HEK293 (cell line): Measurements from ENCODE around the gene C14orf119.

Source experiments
- CTCF ChIA-PET: fragments of 350-600 bp; formaldehyde crosslinking; extraction: SDS; loops from one replicate; lab custom pipeline; 2021; ENCODE audit warnings: antibody characterized with exemption; lab: Yijun Ruan, JAX
- POLR2A ChIA-PET: fragments of 300-600 bp; formaldehyde crosslinking; extraction: SDS; loops from one replicate; lab custom pipeline; 2020; ENCODE audit warnings: antibody characterized with exemption, inconsistent platforms; lab: Yijun Ruan, JAX
- H3K27ac ChIP-seq: fragments of 200-500 bp; sonication (Bioruptor generic); 2 replicates; pipeline ENCODE4 v1.5.1; 2014; ENCODE audit warnings: low read depth, low read length, control low read depth, inconsistent platforms; ENCODE audit errors: extremely low read depth
- H3K36me3 ChIP-seq, 2 experiments: fragments of 200-500 bp in 1 of 2; sonication (Bioruptor generic) in 1 of 2; 1 replicate in 1 of 2; 2 replicates in 1 of 2; pipeline ENCODE4 v1.5.1; 2014 to 2017; ENCODE audit warnings: inconsistent platforms in 2 of 2, low read length in 2 of 2; ENCODE audit not compliant: control insufficient read depth in 2 of 2, insufficient read depth in 1 of 2
- H3K4me1 ChIP-seq: fragments of 200-500 bp; sonication (Bioruptor generic); 2 replicates; pipeline ENCODE4 v1.5.1; 2014; ENCODE audit warnings: mild to moderate bottlenecking, low read length, inconsistent platforms; ENCODE audit not compliant: control insufficient read depth, insufficient read depth
- H3K4me3 ChIP-seq: 2 replicates; pipeline ENCODE4 v1.5.1; 2011; ENCODE audit warnings: low read depth, mild to moderate bottlenecking, control low read depth, low read length, moderate library complexity
- H3K9me3 ChIP-seq: fragments of 200-500 bp; sonication (Bioruptor generic); 2 replicates; pipeline ENCODE4 v1.5.1; 2014; ENCODE audit warnings: low read depth, low read length, inconsistent platforms; ENCODE audit not compliant: control insufficient read depth, insufficient read depth
- GLIS1 ChIP-seq: fragments of 450-650 bp; formaldehyde crosslinking; IDR thresholded peaks from 2 replicates; pipeline ENCODE4 v1.5.1; 2016; ENCODE audit warnings: missing biosample characterization, missing genetic modification characterization
- INSM2 ChIP-seq: fragments of 450-650 bp; formaldehyde crosslinking; IDR thresholded peaks from 2 replicates; pipeline ENCODE4 v1.5.1; 2016; ENCODE audit warnings: missing biosample characterization, missing genetic modification characterization
- KLF1 ChIP-seq: fragments of 450-650 bp; formaldehyde crosslinking; IDR thresholded peaks from 2 replicates; pipeline ENCODE4 v1.5.1; 2016; ENCODE audit warnings: missing biosample characterization, missing genetic modification characterization
- PATZ1 ChIP-seq: fragments of 450-650 bp; formaldehyde crosslinking; IDR thresholded peaks from 2 replicates; pipeline ENCODE4 v1.5.1; 2016; ENCODE audit warnings: missing biosample characterization, missing genetic modification characterization
- TCF7L2 ChIP-seq: IDR thresholded peaks from 2 replicates; pipeline ENCODE4 v1.6.1; 2011; ENCODE audit warnings: low read depth, mild to moderate bottlenecking, inconsistent platforms, low read length, moderate library complexity, borderline replicate concordance
- ZBTB1 ChIP-seq: fragments of 450-650 bp; formaldehyde crosslinking; IDR thresholded peaks from 2 replicates; pipeline ENCODE4 v1.5.1; 2016; ENCODE audit warnings: missing biosample characterization, missing genetic modification characterization
- ZBTB48 ChIP-seq: fragments of 450-650 bp; formaldehyde crosslinking; IDR thresholded peaks from 2 replicates; pipeline ENCODE4 v1.5.1; 2016; ENCODE audit warnings: missing biosample characterization, missing genetic modification characterization
- ZBTB8A ChIP-seq: fragments of 450-650 bp; formaldehyde crosslinking; IDR thresholded peaks from 2 replicates; pipeline ENCODE4 v1.5.1; 2016; ENCODE audit warnings: missing biosample characterization, missing genetic modification characterization
- ZFHX2 ChIP-seq: fragments of 450-650 bp; formaldehyde crosslinking; conservative IDR thresholded peaks from 2 replicates; pipeline ENCODE4 v1.5.1; 2016; ENCODE audit warnings: missing biosample characterization, missing genetic modification characterization
- ZNF121 ChIP-seq: fragments of 450-650 bp; formaldehyde crosslinking; IDR thresholded peaks from 2 replicates; pipeline ENCODE4 v1.5.1; 2016; ENCODE audit warnings: missing biosample characterization, missing genetic modification characterization
- ZNF138 ChIP-seq: fragments of 450-650 bp; formaldehyde crosslinking; IDR thresholded peaks from 2 replicates; pipeline ENCODE4 v1.5.1; 2016; ENCODE audit warnings: missing biosample characterization, missing genetic modification characterization, borderline replicate concordance
- ZNF174 ChIP-seq: fragments of 450-650 bp; formaldehyde crosslinking; IDR thresholded peaks from 2 replicates; pipeline ENCODE4 v1.5.0; 2017; ENCODE audit warnings: missing biosample characterization, mild to moderate bottlenecking, missing genetic modification characterization
- ZNF2 ChIP-seq: fragments of 450-650 bp; formaldehyde crosslinking; IDR thresholded peaks from 2 replicates; pipeline ENCODE4 v1.5.1; 2016; ENCODE audit warnings: missing biosample characterization, missing genetic modification characterization
- ZNF202 ChIP-seq: fragments of 450-650 bp; formaldehyde crosslinking; IDR thresholded peaks from 2 replicates; pipeline ENCODE4 v1.5.1; 2016; ENCODE audit warnings: missing biosample characterization, missing genetic modification characterization, borderline replicate concordance
- ZNF26 ChIP-seq: fragments of 450-650 bp; formaldehyde crosslinking; IDR thresholded peaks from 2 replicates; pipeline ENCODE4 v1.5.1; 2016; ENCODE audit warnings: missing biosample characterization, missing genetic modification characterization
- ZNF335 ChIP-seq: fragments of 450-650 bp; formaldehyde crosslinking; conservative IDR thresholded peaks from 2 replicates; pipeline ENCODE4 v1.5.1; 2016; ENCODE audit warnings: missing biosample characterization, missing genetic modification characterization
- ZNF404 ChIP-seq: fragments of 450-650 bp; formaldehyde crosslinking; IDR thresholded peaks from 2 replicates; pipeline ENCODE4 v1.5.1; 2017; ENCODE audit warnings: missing biosample characterization, missing genetic modification characterization
- ZNF510 ChIP-seq: fragments of 450-650 bp; formaldehyde crosslinking; IDR thresholded peaks from 2 replicates; pipeline ENCODE4 v1.5.1; 2018; ENCODE audit warnings: mild to moderate bottlenecking, missing genetic modification characterization, missing biosample characterization; ENCODE audit not compliant: insufficient replicate concordance
- ZNF585B ChIP-seq: fragments of 450-650 bp; formaldehyde crosslinking; IDR thresholded peaks from 2 replicates; pipeline ENCODE4 v1.5.1; 2016; ENCODE audit warnings: missing biosample characterization, missing genetic modification characterization
- ZNF701 ChIP-seq: fragments of 450-650 bp; formaldehyde crosslinking; IDR thresholded peaks from 2 replicates; pipeline ENCODE4 v1.5.1; 2016; ENCODE audit warnings: missing biosample characterization, missing genetic modification characterization
- ZNF747 ChIP-seq: fragments of 450-650 bp; formaldehyde crosslinking; IDR thresholded peaks from 2 replicates; pipeline ENCODE4 v1.5.1; 2016; ENCODE audit warnings: missing biosample characterization, missing genetic modification characterization
- ZSCAN4 ChIP-seq: fragments of 450-650 bp; formaldehyde crosslinking; IDR thresholded peaks from 2 replicates; pipeline ENCODE4 v1.5.1; 2017; ENCODE audit warnings: missing biosample characterization, missing genetic modification characterization

The C14orf119 gene

GRCh38 chr14:23118506-23119362, 23.4 kb downstream of the C14orf119 start, which contains the start of gene CEBPE:
Gene CEBPE (minus strand): TSS chr14:23119255. CDS start chr14:23119091, 164 bp downstream.
- POLR2A ChIA-PET: no interaction called here
- Histone ChIP-seq H3K4me1 (no peaks in the 10 kb centered on the region; the same call in 1 of the 2 replicates), H3K36me3 (no peaks in the 10 kb centered on the region), H3K27ac (no peak within 1 kb of the TSS), H3K9me3 (no peaks in the 10 kb centered on the region), H3K4me3 (no peak within 1 kb of the TSS)
- TF ChIP-seq GLIS1: no peak
- TF ChIP-seq ZNF2: no peak
- no peak for TF ChIP-seq ZNF121
- TF ChIP-seq TCF7L2: no peak
- no peak for TF ChIP-seq ZNF404 (tag by site-specific recombination)
- no peak for TF ChIP-seq ZNF202 (tag by site-specific recombination)
- no peak for TF ChIP-seq ZBTB1
- no peak for TF ChIP-seq PATZ1
- no peak for TF ChIP-seq ZBTB48 (tag by site-specific recombination)
- TF ChIP-seq ZBTB8A (tag by site-specific recombination): no peak
- TF ChIP-seq ZNF510 (tag by site-specific recombination): no peak
- TF ChIP-seq ZNF26 (tag by site-specific recombination): no peak
- TF ChIP-seq ZSCAN4 (tag by site-specific recombination): no peak
- CTCF ChIA-PET: interaction anchor here (1.1 to 11.2 kb wide), 5 partner anchors 24 to 124 kb away, joined by 4 to 424 read pairs (median 6); partner anchors contain the start of genes ACIN1, C14orf119 and SLC7A8

- H3K36me3 ChIP-seq: no peaks in the 10 kb centered on the region
- no peak overlapping the region for H3K27ac ChIP-seq
- no peaks in the 10 kb centered on the region; the same call in 1 of the 2 replicates for H3K4me1 ChIP-seq
- ChIA-PET CTCF (interaction anchor here (0.6 to 11.2 kb wide), 17 partner anchors 8 to 260 kb away, joined by 3 to 424 read pairs (median 4); partner anchors contain the start of genes ACIN1, C14orf119 and SLC7A8), POLR2A (interaction anchor here (1.6 kb wide), 1 partner anchor 62 kb away, joined by 4 read pairs; no protein-coding TSS in a partner anchor)
- no peak overlapping the region for H3K4me3 ChIP-seq
- H3K9me3 ChIP-seq: no peaks in the 10 kb centered on the region
- no peak for TF ChIP-seq ZNF335
- TF ChIP-seq ZNF585B: no peak
- TF ChIP-seq KLF1 (tag by site-specific recombination): no peak
- TF ChIP-seq ZNF747 (tag by site-specific recombination): no peak
- TF ChIP-seq ZNF138 (tag by site-specific recombination): no peak
- TF ChIP-seq ZFHX2 (tag by site-specific recombination): no peak
- TF ChIP-seq ZNF174 (tag by site-specific recombination): no peak
- TF ChIP-seq ZNF701 (tag by site-specific recombination): no peak
- TF ChIP-seq INSM2 (tag by site-specific recombination): no peak
- TF ChIP-seq, all 188 proteins: peak for 0
Observed at GRCh38 chr14:23119363-23120327, 24.3 kb downstream of the C14orf119 start.
